Neural cell (in vitro differentiated cells): ENCODE results near the gene ZFAND2A. TPM values are rescaled to one million over a fixed set of nuclear protein-coding genes. Genes with fewer than 3 reads are reported as not detected.

Experiments
- H2AFZ ChIP-seq: fragments of 200-600, 300-800 bp; sonication (generic), shearing (Covaris generic); 2 replicates; pipeline ENCODE4 v1.6.0; 2014; ENCODE audit warnings: low read depth, mild to moderate bottlenecking, antibody characterized with exemption, low read length, moderate library complexity
- H3F3A ChIP-seq: fragments of 200-600 bp; shearing (Covaris generic); 2 replicates; pipeline ENCODE4 v1.6.1; 2016; ENCODE audit warnings: mild to moderate bottlenecking, moderate library complexity, mixed read lengths, antibody characterized with exemption, low read length; ENCODE audit not compliant: insufficient read depth, poor library complexity, severe bottlenecking
- H3K27ac ChIP-seq: fragments of 200-600, 300-800 bp; sonication (generic), shearing (Covaris generic); 2 replicates; pipeline ENCODE4 v1.5.1; 2014; ENCODE audit warnings: mild to moderate bottlenecking, low read length, moderate library complexity
- H3K27me3 ChIP-seq: fragments of 300-800, 200-600 bp; sonication (generic), shearing (Covaris generic); 2 replicates; pipeline ENCODE4 v1.6.0; 2014; ENCODE audit warnings: mild to moderate bottlenecking, low read depth, low read length, moderate library complexity; ENCODE audit not compliant: insufficient read depth
- H3K36me3 ChIP-seq: fragments of 300-800, 200-600 bp; sonication (generic), shearing (Covaris generic); 2 replicates; pipeline ENCODE4 v1.5.1; 2014; ENCODE audit warnings: mild to moderate bottlenecking, antibody characterized with exemption, low read length, moderate library complexity; ENCODE audit not compliant: insufficient read depth
- H3K4me2 ChIP-seq: fragments of 300-800, 200-600 bp; sonication (generic), shearing (Covaris generic); 2 replicates; pipeline ENCODE4 v1.6.0; 2014; ENCODE audit warnings: mild to moderate bottlenecking, low read length
- H3K4me3 ChIP-seq: fragments of 300-800, 200-600 bp; sonication (generic), shearing (Covaris generic); 2 replicates; pipeline ENCODE4 v1.5.1; 2014; ENCODE audit warnings: mild to moderate bottlenecking, low read length, moderate library complexity
- H3K79me2 ChIP-seq: fragments of 200-600 bp; shearing (Covaris generic); replicated peaks from 2 replicates; pipeline ENCODE4 v1.6.0; 2014; ENCODE audit warnings: mild to moderate bottlenecking, low read length, moderate library complexity; ENCODE audit not compliant: insufficient read depth
- H3K9ac ChIP-seq: fragments of 300-800, 200-600 bp; sonication (generic), shearing (Covaris generic); 2 replicates; pipeline ENCODE4 v1.6.1; 2016; ENCODE audit warnings: mild to moderate bottlenecking, low read length, mixed read lengths
- H3K9me2 ChIP-seq: fragments of 200-600 bp; shearing (Covaris generic); 2 replicates; pipeline ENCODE4 v1.6.1; 2016; ENCODE audit warnings: mild to moderate bottlenecking, low read length, mixed read lengths; ENCODE audit not compliant: insufficient read depth
- H3K9me3 ChIP-seq: fragments of 200-600, 300-800 bp; sonication (generic), shearing (Covaris generic); 2 replicates; pipeline ENCODE4 v1.6.1; 2016; ENCODE audit warnings: mild to moderate bottlenecking, mixed run types, low read length, moderate library complexity, mixed read lengths
- H4K20me1 ChIP-seq: fragments of 200-600 bp; shearing (Covaris generic); 2 replicates; pipeline ENCODE4 v1.6.1; 2016; ENCODE audit warnings: mild to moderate bottlenecking, mixed run types; ENCODE audit not compliant: insufficient read depth
- CTCF ChIP-seq: fragments of 450-650 bp; IDR thresholded peaks from 2 replicates; pipeline ENCODE4 v1.5.1; 2014; ENCODE audit warnings: antibody characterized with exemption, mild to moderate bottlenecking, moderate library complexity; ENCODE audit not compliant: poor library complexity, severe bottlenecking
- EP300 ChIP-seq: fragments of 450-650 bp; conservative IDR thresholded peaks from 2 replicates; pipeline ENCODE4 v1.6.1; 2014; ENCODE audit warnings: antibody characterized with exemption, mild to moderate bottlenecking, moderate library complexity; ENCODE audit not compliant: poor library complexity, severe bottlenecking
- EZH2 ChIP-seq: fragments of 200-600, 300-800 bp; shearing (Covaris generic), sonication (generic); IDR thresholded peaks from 2 replicates; pipeline ENCODE4 v1.6.1; 2014; ENCODE audit warnings: antibody characterized with exemption, low read length, borderline replicate concordance, mild to moderate bottlenecking; ENCODE audit not compliant: insufficient read depth, poor library complexity, severe bottlenecking
- MXI1 ChIP-seq: fragments of 450-650 bp; conservative IDR thresholded peaks from 2 replicates; pipeline ENCODE4 v1.6.1; 2014; ENCODE audit warnings: antibody characterized with exemption, mild to moderate bottlenecking; ENCODE audit not compliant: poor library complexity, severe bottlenecking
- POLR2AphosphoS5 ChIP-seq: IDR thresholded peaks from 2 replicates; pipeline ENCODE4 v1.6.1; 2012
- RAD21 ChIP-seq: fragments of 450-650 bp; conservative IDR thresholded peaks from 2 replicates; pipeline ENCODE4 v1.6.1; 2014; ENCODE audit warnings: antibody characterized with exemption, mild to moderate bottlenecking, moderate library complexity
- REST ChIP-seq: IDR thresholded peaks from 2 replicates; pipeline ENCODE4 v1.6.1; 2012; ENCODE audit warnings: borderline replicate concordance
- SMC3 ChIP-seq: fragments of 450-650 bp; conservative IDR thresholded peaks from 2 replicates; pipeline ENCODE4 v1.6.1; 2014; ENCODE audit warnings: antibody characterized with exemption, mild to moderate bottlenecking, moderate library complexity; ENCODE audit not compliant: poor library complexity
- TAF1 ChIP-seq: IDR thresholded peaks from 2 replicates; pipeline ENCODE4 v1.6.1; 2012; ENCODE audit warnings: low read depth
- polyA plus RNA-seq: library from polyadenylated mRNA; depleted of rRNA; stranded (reverse); fragments of >200 nt; gene quantifications from 2 replicates; pipeline ENCODE4 v1.2.3, GENCODE V29; 2014

ZFAND2A gene
- polyA plus RNA-seq, 1 donor from 2014 or later: 69.9 TPM

GRCh38 chr7:1108264-1108920, 51.6 kb downstream of the ZFAND2A start:
- Histone ChIP-seq H3K9ac (no peak overlapping the region), H3K4me2 (no peak overlapping the region), H3K27ac (no peak overlapping the region), H3K9me2 (no peaks in the 10 kb centered on the region), H3K4me3 (no peak overlapping the region), H2AFZ (no peak overlapping the region), H3K9me3 (no peaks in the 10 kb centered on the region), H3K36me3 (no peaks in the 10 kb centered on the region), H3K27me3 (no peaks in the 10 kb centered on the region), H4K20me1 (no peaks in the 10 kb centered on the region), H3F3A (no peaks in the 10 kb centered on the region), H3K79me2 (no peaks in the 10 kb centered on the region)
- TF ChIP-seq REST: no peak
- no peak for TF ChIP-seq CTCF

DNA sequence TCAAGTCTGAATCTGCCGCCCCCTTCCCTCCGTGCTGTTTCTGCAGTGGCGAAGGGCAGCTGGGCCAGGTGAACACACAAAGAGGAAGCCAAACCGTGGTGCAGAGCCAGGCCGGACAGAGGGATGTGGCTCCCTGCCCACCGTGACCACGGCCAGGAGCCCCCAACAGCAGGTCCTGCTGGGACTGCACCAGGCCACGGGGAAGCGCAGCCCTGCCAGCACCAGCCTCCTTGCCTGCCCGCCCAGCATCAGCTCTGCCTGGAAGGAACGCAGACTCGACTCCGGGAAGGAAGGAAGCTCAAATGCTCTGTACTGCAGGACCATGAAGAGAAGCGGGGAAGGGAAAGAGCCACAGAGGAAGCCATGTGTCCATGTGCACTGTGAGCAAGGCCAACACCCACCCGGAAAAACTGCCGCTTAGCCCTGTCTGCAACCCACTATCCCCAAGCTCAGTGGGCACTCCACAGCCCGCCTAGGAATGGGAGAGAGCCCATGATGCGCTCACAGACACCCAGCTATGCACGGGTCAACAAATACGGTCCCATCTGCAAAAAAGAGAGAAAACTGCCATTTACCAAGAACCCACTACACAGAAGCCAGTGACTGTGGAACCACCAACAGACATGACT, 53.1 kb downstream of the ZFAND2A start:
- no peak overlapping the region for H3K9ac ChIP-seq
- H3K9me2 ChIP-seq: no peaks in the 10 kb centered on the region
- H4K20me1 ChIP-seq: no peaks in the 10 kb centered on the region

More for the DNA sequence above, 53.1 kb downstream of the ZFAND2A start:
- TF ChIP-seq CTCF (no peak), SMC3 (no peak), TAF1 (no peak), EP300 (no peak), POLR2AphosphoS5 (no peak), EZH2 (no peak), REST (no peak), RAD21 (no peak), MXI1 (no peak)
- no peaks in the 10 kb centered on the region for H3K36me3 ChIP-seq
- no peak overlapping the region for H3K4me3 ChIP-seq
- H2AFZ ChIP-seq: no peak overlapping the region
- no peaks in the 10 kb centered on the region for H3K9me3 ChIP-seq
- no peak overlapping the region for H3K4me2 ChIP-seq
- H3K27ac ChIP-seq: no peak overlapping the region
- no peaks in the 10 kb centered on the region for H3K27me3 ChIP-seq
- H3F3A ChIP-seq: no peaks in the 10 kb centered on the region
- no peaks in the 10 kb centered on the region for H3K79me2 ChIP-seq
